SK-N-SH (cell line): ENCODE results near the gene GSK3A.

Source experiments
- EP300 ChIP-seq, 2 experiments: IDR thresholded peaks; 2 replicates each; pipeline versions ENCODE4 v1.4.0 to v1.6.1; 2012; ENCODE audit warnings: borderline replicate concordance in 1 of 2, low read depth in 1 of 2, low read length in 1 of 2
- EZH2phosphoT487 ChIP-seq: fragments of 200-600 bp; sonication (generic); IDR thresholded peaks from 2 replicates; pipeline ENCODE4 v1.6.1; 2017; ENCODE audit warnings: low read depth, mixed run types, mild to moderate bottlenecking, antibody characterized with exemption, moderate library complexity, borderline replicate concordance
- MAX ChIP-seq: IDR thresholded peaks from 2 replicates; pipeline ENCODE4 v1.4.0; 2012; ENCODE audit warnings: low read depth
- RCOR1 ChIP-seq: fragments of 150-350 bp; IDR thresholded peaks from 2 replicates; pipeline ENCODE4 v1.6.1; 2017; ENCODE audit warnings: antibody characterized with exemption, low read length
- USF2 ChIP-seq: fragments of 150-350 bp; IDR thresholded peaks from 2 replicates; pipeline ENCODE4 v1.6.1; 2017; ENCODE audit warnings: antibody characterized with exemption, low read length, low read depth, borderline replicate concordance
- YY1 ChIP-seq: IDR thresholded peaks from 2 replicates; pipeline ENCODE4 v1.4.0; 2012; ENCODE audit warnings: low read depth, mild to moderate bottlenecking
- TF ChIP-seq, protein P1 (sequence below): fragments of 200-600 bp; sonication (generic); IDR thresholded peaks from 2 replicates; pipeline ENCODE4 v1.6.1; 2017; ENCODE audit warnings: antibody characterized with exemption, mild to moderate bottlenecking, moderate library complexity
- TF ChIP-seq, protein P2 (sequence below): IDR thresholded peaks from 2 replicates; pipeline ENCODE4 v1.6.1; 2012; ENCODE audit warnings: mild to moderate bottlenecking, low read depth, low read length, moderate library complexity

- no peak for TF ChIP-seq YY1
- TF ChIP-seq, protein P1, sequence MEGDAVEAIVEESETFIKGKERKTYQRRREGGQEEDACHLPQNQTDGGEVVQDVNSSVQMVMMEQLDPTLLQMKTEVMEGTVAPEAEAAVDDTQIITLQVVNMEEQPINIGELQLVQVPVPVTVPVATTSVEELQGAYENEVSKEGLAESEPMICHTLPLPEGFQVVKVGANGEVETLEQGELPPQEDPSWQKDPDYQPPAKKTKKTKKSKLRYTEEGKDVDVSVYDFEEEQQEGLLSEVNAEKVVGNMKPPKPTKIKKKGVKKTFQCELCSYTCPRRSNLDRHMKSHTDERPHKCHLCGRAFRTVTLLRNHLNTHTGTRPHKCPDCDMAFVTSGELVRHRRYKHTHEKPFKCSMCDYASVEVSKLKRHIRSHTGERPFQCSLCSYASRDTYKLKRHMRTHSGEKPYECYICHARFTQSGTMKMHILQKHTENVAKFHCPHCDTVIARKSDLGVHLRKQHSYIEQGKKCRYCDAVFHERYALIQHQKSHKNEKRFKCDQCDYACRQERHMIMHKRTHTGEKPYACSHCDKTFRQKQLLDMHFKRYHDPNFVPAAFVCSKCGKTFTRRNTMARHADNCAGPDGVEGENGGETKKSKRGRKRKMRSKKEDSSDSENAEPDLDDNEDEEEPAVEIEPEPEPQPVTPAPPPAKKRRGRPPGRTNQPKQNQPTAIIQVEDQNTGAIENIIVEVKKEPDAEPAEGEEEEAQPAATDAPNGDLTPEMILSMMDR, result no peak
- TF ChIP-seq USF2, result no peak
- TF ChIP-seq MAX, result no peak
- no peak for TF ChIP-seq EP300 (IDR thresholded peaks at IDR 0.05; ENCODE audit: borderline replicate concordance in 1 of 2, low read depth in 1 of 2, low read length in 1 of 2)
- TF ChIP-seq, protein P2, sequence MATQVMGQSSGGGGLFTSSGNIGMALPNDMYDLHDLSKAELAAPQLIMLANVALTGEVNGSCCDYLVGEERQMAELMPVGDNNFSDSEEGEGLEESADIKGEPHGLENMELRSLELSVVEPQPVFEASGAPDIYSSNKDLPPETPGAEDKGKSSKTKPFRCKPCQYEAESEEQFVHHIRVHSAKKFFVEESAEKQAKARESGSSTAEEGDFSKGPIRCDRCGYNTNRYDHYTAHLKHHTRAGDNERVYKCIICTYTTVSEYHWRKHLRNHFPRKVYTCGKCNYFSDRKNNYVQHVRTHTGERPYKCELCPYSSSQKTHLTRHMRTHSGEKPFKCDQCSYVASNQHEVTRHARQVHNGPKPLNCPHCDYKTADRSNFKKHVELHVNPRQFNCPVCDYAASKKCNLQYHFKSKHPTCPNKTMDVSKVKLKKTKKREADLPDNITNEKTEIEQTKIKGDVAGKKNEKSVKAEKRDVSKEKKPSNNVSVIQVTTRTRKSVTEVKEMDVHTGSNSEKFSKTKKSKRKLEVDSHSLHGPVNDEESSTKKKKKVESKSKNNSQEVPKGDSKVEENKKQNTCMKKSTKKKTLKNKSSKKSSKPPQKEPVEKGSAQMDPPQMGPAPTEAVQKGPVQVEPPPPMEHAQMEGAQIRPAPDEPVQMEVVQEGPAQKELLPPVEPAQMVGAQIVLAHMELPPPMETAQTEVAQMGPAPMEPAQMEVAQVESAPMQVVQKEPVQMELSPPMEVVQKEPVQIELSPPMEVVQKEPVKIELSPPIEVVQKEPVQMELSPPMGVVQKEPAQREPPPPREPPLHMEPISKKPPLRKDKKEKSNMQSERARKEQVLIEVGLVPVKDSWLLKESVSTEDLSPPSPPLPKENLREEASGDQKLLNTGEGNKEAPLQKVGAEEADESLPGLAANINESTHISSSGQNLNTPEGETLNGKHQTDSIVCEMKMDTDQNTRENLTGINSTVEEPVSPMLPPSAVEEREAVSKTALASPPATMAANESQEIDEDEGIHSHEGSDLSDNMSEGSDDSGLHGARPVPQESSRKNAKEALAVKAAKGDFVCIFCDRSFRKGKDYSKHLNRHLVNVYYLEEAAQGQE, result no peak
- TF ChIP-seq RCOR1, result no peak
- TF ChIP-seq EZH2phosphoT487, result no peak
Measured at GRCh38 chr19:42250183-42250665, 7.8 kb upstream of the GSK3A start.
